Measurements from ENCODE around the gene CACNA2D1.

The CACNA2D1 gene

DNA sequence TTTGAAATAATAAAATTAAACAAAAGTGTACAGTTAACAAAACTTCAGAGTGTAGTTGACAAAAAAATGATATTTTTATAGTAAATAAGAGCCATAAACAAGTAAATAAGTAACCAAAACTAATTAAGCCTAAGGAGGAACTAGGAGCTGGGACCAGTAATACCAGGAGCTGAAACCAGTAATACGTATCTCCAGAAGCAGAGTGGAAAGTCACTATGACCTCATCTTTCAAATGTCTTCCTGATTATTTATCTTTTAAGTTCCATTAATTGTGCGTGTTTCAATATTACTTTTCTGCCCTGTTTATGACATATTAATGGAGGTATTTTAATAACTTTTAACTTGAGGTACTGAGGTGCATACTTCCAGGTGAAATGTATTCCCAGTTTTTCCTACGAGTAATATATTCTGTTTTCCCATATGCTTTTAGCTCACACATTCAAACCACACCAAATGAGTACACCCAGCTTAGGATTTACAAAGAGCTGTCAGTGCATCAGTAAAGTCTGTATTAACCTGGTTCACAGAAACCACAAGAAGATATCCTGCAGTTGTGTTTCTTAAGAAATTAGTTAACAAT is 390.0 kb downstream of the CACNA2D1 start:
- no peak for DNase-seq (ENCODE audit: low read depth)
- TF ChIP-seq, protein P1, sequence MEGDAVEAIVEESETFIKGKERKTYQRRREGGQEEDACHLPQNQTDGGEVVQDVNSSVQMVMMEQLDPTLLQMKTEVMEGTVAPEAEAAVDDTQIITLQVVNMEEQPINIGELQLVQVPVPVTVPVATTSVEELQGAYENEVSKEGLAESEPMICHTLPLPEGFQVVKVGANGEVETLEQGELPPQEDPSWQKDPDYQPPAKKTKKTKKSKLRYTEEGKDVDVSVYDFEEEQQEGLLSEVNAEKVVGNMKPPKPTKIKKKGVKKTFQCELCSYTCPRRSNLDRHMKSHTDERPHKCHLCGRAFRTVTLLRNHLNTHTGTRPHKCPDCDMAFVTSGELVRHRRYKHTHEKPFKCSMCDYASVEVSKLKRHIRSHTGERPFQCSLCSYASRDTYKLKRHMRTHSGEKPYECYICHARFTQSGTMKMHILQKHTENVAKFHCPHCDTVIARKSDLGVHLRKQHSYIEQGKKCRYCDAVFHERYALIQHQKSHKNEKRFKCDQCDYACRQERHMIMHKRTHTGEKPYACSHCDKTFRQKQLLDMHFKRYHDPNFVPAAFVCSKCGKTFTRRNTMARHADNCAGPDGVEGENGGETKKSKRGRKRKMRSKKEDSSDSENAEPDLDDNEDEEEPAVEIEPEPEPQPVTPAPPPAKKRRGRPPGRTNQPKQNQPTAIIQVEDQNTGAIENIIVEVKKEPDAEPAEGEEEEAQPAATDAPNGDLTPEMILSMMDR (conservative IDR thresholded peaks at IDR 0.05; ENCODE audit: low read depth, low read length) = no peak
- no peak overlapping the region for H3K4me3 ChIP-seq (ENCODE audit: low read length)

DNA sequence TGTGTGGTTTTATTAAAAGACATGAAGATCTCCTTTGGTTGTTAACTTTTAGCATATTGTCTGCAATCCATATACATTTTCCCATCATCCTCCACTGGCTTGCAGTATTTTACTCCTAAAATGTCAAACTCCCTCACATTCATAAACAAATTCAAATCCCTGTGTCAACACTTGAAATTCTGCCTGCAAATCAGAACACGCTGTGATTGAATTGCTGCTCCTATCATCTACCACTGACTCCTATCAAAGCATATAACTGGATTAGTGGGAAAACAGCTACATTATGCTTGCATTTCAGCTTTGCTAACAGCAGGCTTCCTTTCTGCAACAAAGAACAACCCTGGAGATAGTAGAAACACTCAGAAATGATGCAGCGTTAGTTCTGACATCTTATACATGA is 392.0 kb downstream of the CACNA2D1 start:
- DNase-seq (ENCODE audit: low read depth) = no peak
- no peak overlapping the region for H3K4me3 ChIP-seq (ENCODE audit: low read length)
- TF ChIP-seq, protein P1 (conservative IDR thresholded peaks at IDR 0.05; ENCODE audit: low read depth, low read length) = no peak

DNA sequence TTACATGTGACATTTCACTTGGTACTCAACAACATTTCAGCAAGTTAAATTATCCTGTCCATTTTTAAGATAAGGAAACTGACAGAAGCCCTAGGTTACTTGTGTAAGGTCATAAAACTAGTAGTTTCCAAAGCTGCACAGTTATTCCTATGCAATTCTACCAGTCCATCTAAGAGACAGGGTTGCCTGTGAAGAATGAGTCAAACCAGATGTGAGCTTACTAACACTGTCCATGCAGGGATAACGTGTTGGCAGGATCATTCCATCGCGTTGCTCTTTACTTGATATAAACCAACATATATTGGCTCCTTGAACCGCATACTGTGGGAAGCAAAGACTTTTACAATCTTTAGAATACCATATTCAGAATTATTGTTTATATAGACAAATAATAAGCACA is 392.8 kb downstream of the CACNA2D1 start:
- H3K4me3 ChIP-seq (ENCODE audit: low read length) = no peak overlapping the region
- no peak for DNase-seq (ENCODE audit: low read depth)
- TF ChIP-seq, protein P1 (conservative IDR thresholded peaks at IDR 0.05; ENCODE audit: low read depth, low read length) = no peak

DNA sequence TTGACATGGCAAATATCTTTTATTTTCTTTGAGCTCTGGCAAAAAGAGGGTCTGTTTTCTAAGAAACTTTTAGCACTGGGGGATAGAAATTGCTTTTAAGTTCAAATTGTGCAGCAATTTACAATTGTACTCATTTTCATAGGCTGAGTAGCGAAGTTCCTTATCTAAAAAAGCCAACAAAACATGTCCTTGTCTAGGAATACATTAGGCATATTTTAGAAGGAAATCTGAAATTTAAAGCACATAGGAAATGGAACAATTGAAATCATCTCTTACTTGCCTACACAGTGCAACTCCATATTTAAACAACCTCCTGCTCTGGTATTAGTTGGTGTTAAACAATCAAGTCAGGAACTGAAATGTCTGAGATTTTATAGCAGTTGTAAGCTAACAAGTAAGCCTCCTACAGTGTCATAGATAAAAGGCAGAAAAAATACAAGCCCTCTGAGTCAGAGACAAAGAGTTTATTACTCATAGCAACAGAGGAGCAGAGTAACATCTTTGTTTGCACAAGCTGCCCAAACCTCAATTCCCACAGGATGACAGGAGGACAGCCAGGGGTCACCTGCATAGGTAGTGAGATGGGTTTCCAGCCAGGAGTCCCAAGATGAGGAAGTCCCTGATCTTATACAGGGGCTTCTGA is 393.6 kb downstream of the CACNA2D1 start:
- DNase-seq (ENCODE audit: low read depth) = peak; percentile 15
- no peak overlapping the region for H3K4me3 ChIP-seq (ENCODE audit: low read length)
- TF ChIP-seq, protein P1 (conservative IDR thresholded peaks at IDR 0.05; ENCODE audit: low read depth, low read length) = no peak

DNA sequence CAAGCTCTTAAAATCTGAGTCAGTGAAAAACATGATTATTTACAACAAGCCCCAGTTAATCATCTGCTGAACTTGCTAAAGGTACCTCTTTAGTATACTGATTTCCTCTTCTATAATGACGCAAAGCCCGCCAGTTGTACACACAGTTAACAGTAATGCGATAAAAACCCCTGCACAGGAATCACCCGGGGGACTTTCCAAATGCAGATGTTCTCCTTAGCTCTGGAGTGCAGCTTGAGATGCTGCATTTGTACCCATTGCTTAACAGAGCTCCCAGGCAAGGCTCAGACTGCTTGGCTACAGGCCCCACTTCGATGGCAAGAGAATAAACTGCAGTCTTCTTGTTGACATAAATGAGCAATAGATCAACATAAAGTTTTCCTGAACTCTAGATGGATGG is 394.1 kb downstream of the CACNA2D1 start:
- H3K4me3 ChIP-seq (ENCODE audit: low read length) = no peak overlapping the region
- TF ChIP-seq, protein P1 (conservative IDR thresholded peaks at IDR 0.05; ENCODE audit: low read depth, low read length) = no peak
- no peak for DNase-seq (ENCODE audit: low read depth)

DNA sequence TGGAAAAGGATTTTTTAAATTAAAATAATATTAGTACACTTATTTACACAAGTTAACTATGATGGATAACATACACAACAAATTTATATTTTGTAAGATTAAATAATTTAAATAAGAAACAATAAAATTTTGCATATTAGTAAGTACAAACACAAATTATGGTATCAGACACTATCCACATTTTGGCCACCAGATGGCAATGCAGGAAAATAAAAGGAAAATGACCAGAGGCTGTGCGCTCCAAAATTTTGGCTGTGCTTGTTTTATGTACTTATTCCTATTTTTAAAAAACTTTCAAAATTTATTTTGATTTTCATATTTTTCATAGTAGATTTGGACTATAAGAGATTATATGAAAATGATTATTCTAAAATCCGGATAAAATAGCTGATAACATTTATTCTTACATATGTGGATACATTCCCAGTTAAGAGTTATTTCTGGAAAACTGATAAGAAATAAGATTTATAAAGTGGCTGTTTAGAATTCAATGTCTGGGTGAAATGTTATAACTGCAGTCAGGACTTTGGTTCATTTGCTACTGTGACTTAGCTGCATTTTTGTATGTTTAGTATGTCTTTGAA is 399.0 kb downstream of the CACNA2D1 start:
- TF ChIP-seq, protein P1 (conservative IDR thresholded peaks at IDR 0.05; ENCODE audit: low read depth, low read length) = peak; percentile 58
- DNase-seq (ENCODE audit: low read depth) = no peak
- no peak overlapping the region for H3K4me3 ChIP-seq (ENCODE audit: low read length)

DNA sequence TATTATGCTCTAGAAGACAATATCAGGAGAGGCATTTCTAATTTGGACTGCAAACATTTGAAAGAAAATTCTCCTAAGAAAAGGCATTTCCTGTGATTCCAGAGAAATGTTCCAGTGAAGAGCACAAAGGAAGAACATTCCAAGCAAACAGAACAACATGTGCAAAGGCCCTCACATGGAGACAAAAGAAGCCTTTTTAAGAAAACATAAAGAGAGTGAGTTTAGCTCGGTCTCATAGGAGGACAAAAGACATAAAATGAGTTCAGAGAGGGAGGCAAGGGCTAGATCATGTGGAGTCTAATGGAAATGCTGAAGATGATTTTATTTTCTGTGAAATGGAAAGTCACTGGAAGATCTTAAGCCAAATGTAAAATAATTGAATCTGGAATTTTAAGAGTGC is 404.0 kb downstream of the CACNA2D1 start:
- DNase-seq (ENCODE audit: low read depth) = no peak
- no peak overlapping the region for H3K4me3 ChIP-seq (ENCODE audit: low read length)
- TF ChIP-seq, protein P1 (conservative IDR thresholded peaks at IDR 0.05; ENCODE audit: low read depth, low read length) = no peak
